Hepatocyte (in vitro differentiated cells): ENCODE measurements around the gene MPEG1.

ENCODE experiments used
- CTCF ChIP-seq: fragments of 200-600 bp; sonication (generic); IDR thresholded peaks from 2 replicates; pipeline ENCODE4 v1.5.1; 2016; ENCODE audit warnings: antibody characterized with exemption, mild to moderate bottlenecking; ENCODE audit not compliant: poor library complexity
- EZH2 ChIP-seq: fragments of 200-600 bp; sonication (generic); IDR thresholded peaks from 2 replicates; pipeline ENCODE4 v1.6.1; 2016; ENCODE audit warnings: antibody characterized with exemption, mild to moderate bottlenecking, borderline replicate concordance
- EZH2phosphoT487 ChIP-seq: fragments of 200-600 bp; sonication (generic); IDR thresholded peaks from one replicate; pipeline ENCODE4 v1.6.1; 2018; ENCODE audit warnings: antibody characterized with exemption, mild to moderate bottlenecking, low read depth, moderate library complexity; ENCODE audit not compliant: unreplicated experiment, severe bottlenecking

GRCh38 chr11:59240322-59240721, 27.6 kb upstream of the MPEG1 start:
- no peak for TF ChIP-seq EZH2phosphoT487
- no peak for TF ChIP-seq CTCF
- no peak for TF ChIP-seq EZH2
